Measurements from ENCODE around the gene NTN5. TPM values are rescaled to one million over a fixed set of nuclear protein-coding genes. Genes with fewer than 3 reads are reported as not detected.

NTN5 gene
- total and polyA plus RNA-seq, 12 donors, result 0.11 to 2.4 (median 0.42) TPM; not detected in 3

GRCh38 chr19:48668332-48668731 is 4.5 kb downstream of the NTN5 start:
- 33 to 67% (median 46%) methylated on average over 2 to 3 of the region's 3 CpGs for WGBS, 4 donors
- Histone ChIP-seq H3K9me3 (replicated peaks in 1 of 3) (no peaks in the 10 kb centered on the region), H3K4me1 (replicated peaks in 1 of 2) (no peaks in the 10 kb centered on the region), H3K4me3 (no peak overlapping the region), H3K36me3 (replicated peaks in 1 of 2) (no peaks in the 10 kb centered on the region), H3K27ac (no peak overlapping the region), H3K27me3 (no peaks in the 10 kb centered on the region)
- intact Hi-C loops (cut with DNase I), result no loop called here
- no peak for TF ChIP-seq POLR2A (IDR thresholded peaks at IDR 0.05)
- DNase-seq, result peak in 5 of 7 donors; percentile 41 to 53 (median 47)

GRCh38 chr19:48665786-48666185 is 7.0 kb downstream of the NTN5 start:
- H3K9me3 ChIP-seq (replicated peaks in 1 of 3), result no peaks in the 10 kb centered on the region

GRCh38 chr19:48664476-48664875 is 8.3 kb downstream of the NTN5 start:
- Histone ChIP-seq H3K4me3 (no peak overlapping the region), H3K27ac (no peak overlapping the region), H3K9me3 (replicated peaks in 1 of 3) (no peaks in the 10 kb centered on the region), H3K36me3 (replicated peaks in 1 of 2) (no peaks in the 10 kb centered on the region), H3K27me3 (no peaks in the 10 kb centered on the region), H3K4me1 (replicated peaks in 1 of 2) (peaks cover 0 to 9% of the 10 kb centered on the region in 2 donors)
- no peak for DNase-seq
- intact Hi-C loops (cut with DNase I), result no loop called here
- TF ChIP-seq CTCF (IDR thresholded peaks at IDR 0.05) (no peak), POLR2A (IDR thresholded peaks at IDR 0.05) (no peak)
- 86 to 93% (median 90%) methylated on average over 7 to 14 of the region's 14 CpGs for WGBS, 4 donors

More at GRCh38 chr19:48665786-48666185, 7.0 kb downstream of the NTN5 start:
- Histone ChIP-seq H3K27ac (no peak overlapping the region), H3K4me1 (replicated peaks in 1 of 2) (peaks cover 0 to 6% of the 10 kb centered on the region in 2 donors), H3K27me3 (no peaks in the 10 kb centered on the region), H3K4me3 (no peak overlapping the region), H3K36me3 (replicated peaks in 1 of 2) (no peaks in the 10 kb centered on the region)
- intact Hi-C loops (cut with DNase I), result no loop called here
- DNase-seq, result no peak
- 82 to 91% (median 88%) methylated on average over 5 to 6 of the region's 6 CpGs for WGBS, 4 donors
- no peak for TF ChIP-seq CTCF (IDR thresholded peaks at IDR 0.05)
- no peak for TF ChIP-seq POLR2A (IDR thresholded peaks at IDR 0.05)

- H3K4me1 ChIP-seq (replicated peaks in 1 of 2), result peaks cover 0 to 9% of the 10 kb centered on the region in 2 donors
- H3K36me3 ChIP-seq (replicated peaks in 1 of 2), result no peaks in the 10 kb centered on the region
- TF ChIP-seq POLR2A (IDR thresholded peaks at IDR 0.05) (no peak), CTCF (IDR thresholded peaks at IDR 0.05) (no peak)
- intact Hi-C loops (cut with DNase I), result no loop called here
- DNase-seq, result no peak
- H3K4me3 ChIP-seq, result no peak overlapping the region
- no peak overlapping the region for H3K27ac ChIP-seq
- 86 to 97% (median 93%) methylated on average over 3 to 4 of the region's 4 CpGs for WGBS, 4 donors
- H3K9me3 ChIP-seq (replicated peaks in 1 of 3), result no peaks in the 10 kb centered on the region
- H3K27me3 ChIP-seq, result no peaks in the 10 kb centered on the region
These were observed 9.2 kb downstream of the NTN5 start for GRCh38 chr19:48663667-48664066.

GRCh38 chr19:48661711-48662090 is 11.1 kb downstream of the NTN5 start:
- no peaks in the 10 kb centered on the region for H3K36me3 ChIP-seq (replicated peaks in 1 of 2)
- H3K4me3 ChIP-seq, result no peak overlapping the region
- no peak overlapping the region for H3K27ac ChIP-seq
- H3K9me3 ChIP-seq (replicated peaks in 1 of 3), result no peaks in the 10 kb centered on the region
- peaks cover 0 to 9% of the 10 kb centered on the region in 2 donors for H3K4me1 ChIP-seq (replicated peaks in 1 of 2)
- intact Hi-C loops (cut with DNase I), result no loop called here
- TF ChIP-seq CTCF (IDR thresholded peaks at IDR 0.05), result no peak
- TF ChIP-seq POLR2A (IDR thresholded peaks at IDR 0.05), result no peak
- H3K27me3 ChIP-seq, result no peaks in the 10 kb centered on the region
- WGBS, 4 donors, result 86 to 92% (median 91%) methylated on average over 27 to 50 of the region's 50 CpGs; no CpG with 5 or more reads in 1 of the 4 donors
- DNase-seq, result no peak
